Activated CD8-positive, alpha-beta memory T cell treated with anti-CD3 and anti-CD28 coated beads, Interleukin-2, amount 50 U/mL, for 1 hour (primary cell): Measurements from ENCODE around the gene TRPM4.
"Not testable (repeated sequence)": the region's sequence is repeated elsewhere in the genome, so short reads cannot be mapped to it uniquely, and the experiment has no call there.

Source experiments
- DNase-seq: peaks from one replicate; pipeline ENCODE4 v3.0.0-alpha.2; 2020; ENCODE audit errors: extremely low read depth

The TRPM4 gene

GRCh38 chr19:49157445-49158224 lies at the start of gene TRPM4:
Gene TRPM4, plus strand, starts transcription at chr19:49157792. Its CDS starts 75 bp downstream, at chr19:49157867.
- DNase-seq: no peak

GRCh38 chr19:49109051-49109450 lies 48.5 kb upstream of the TRPM4 start:
- no peak for DNase-seq

DNA sequence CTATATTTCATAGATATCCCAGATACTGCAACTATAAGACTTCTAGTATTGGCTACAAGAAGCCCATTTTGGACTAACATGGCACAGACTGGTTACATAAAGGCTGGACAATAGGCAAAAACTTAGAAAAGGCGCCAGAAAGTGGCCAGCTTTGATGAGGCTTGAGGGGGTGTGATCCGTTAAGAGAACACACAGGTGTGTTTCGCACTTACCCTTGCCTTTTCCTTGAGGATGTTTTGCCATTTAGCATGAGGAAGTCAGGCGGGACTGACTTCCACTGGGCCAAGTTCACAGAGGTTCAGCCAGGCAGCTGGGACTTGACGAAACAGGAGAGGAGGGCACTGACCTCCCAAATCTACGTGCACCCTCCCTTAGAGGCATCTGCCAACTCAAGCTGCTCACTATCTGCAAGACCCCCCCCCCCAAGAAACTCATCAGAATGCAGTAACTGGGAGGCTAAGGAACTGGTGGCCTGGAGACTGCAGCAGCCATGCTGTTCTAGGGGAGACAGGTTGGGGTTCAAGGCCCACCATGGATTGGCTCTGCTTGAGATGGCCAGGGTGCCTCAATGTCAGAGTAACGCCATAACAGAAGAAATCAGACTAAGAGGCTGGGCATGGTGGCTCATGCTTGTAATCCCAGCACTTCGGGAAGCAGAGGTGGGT lies 47.9 kb upstream of the TRPM4 start:
- no peak for DNase-seq

DNA sequence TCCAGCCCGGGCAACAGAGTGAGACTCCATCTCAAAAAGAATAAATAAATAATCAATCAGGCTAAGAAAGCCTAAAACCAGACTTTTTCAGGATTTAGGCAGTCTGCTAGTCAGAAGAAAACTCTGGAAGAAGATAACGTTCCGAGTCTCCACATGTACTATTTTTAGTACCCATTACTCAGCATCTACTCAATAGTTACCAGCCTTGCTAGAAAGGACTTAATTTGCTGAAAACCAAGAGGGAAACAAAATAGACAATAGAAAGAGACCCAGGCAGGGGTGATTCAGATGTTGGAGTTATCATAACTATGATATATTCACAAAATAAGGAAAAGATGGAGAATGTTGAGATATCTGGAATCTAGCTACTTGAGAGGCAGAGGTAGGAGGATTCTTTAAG lies 47.0 kb upstream of the TRPM4 start:
- DNase-seq: no peak

- no peak for DNase-seq
Measured at GRCh38 chr19:49111218-49111998, 46.2 kb upstream of the TRPM4 start.

DNA sequence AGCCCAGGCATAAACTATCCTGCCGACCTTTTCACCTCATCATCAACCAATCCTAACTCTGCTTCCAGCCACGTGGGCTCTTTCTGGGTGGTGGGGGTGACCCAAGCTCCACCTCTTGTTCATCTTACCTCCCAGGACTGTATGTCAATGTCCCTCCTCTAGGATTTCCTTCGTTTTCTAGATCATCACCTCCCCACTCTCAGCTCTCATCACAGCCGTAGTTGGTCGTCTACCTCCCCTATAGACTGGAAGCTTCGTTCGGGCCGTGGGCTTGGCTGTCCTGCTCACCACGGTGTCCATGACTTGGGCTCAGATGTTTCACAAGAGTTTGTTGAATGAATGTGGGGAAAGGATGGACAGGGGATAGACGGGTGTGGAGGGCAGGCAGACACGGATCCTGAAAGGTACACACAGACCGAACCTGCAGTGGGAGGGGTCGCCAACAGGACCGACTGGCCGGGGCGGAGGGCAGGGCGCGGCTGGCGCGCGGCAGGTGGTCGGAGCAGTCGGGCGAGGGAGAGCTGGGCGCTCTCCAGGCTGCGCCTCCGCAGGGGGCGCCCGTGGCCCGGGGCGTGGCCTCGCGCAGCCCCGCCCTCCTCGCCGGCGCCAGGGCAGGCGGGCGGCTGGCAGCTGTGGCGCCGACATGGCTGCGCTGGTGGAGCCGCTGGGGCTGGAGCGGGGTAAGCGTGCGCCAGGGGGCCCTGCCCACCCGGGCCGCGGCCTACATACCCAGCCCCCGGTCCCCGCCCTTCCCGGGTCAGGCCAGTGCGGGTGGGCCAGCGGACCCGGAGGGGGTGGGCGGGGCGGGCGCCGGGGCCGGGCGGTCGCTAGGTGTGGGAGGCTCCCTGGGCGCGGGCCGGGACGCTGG lies 43.6 kb upstream of the TRPM4 start, which contains the start of gene LIN7B:
LIN7B (plus strand) TSS at position 609 of the 868 bp plus-strand sequence; CDS start at position 644, 35 bp downstream.
- DNase-seq: no peak

- DNase-seq: no peak
Measured at GRCh38 chr19:49114630-49115363, 42.8 kb upstream of the TRPM4 start.

DNA sequence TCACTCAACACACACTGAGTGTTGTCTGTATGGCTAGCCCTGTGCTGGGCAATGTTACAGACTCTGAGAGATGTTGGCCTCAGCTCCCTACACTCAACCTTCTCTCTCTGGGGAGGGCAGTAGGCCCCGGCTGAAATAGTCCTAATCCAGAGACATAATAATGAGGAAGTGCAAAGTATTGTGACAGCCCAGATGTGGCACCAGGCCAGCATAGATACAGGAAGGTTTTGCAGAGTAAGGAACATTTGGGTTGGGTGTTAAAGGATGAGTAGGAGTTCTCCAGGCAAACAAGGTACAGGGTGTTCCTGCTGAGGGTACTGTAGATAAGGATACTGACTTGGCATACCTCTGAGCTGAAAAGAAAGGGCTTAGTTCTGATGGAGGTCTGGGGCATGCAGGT lies 41.0 kb upstream of the TRPM4 start:
- no peak for DNase-seq

- no peak for DNase-seq
Measured at GRCh38 chr19:49117677-49118564, 39.7 kb upstream of the TRPM4 start.

- DNase-seq: peak; percentile 81
Measured at GRCh38 chr19:49118565-49119410, 38.8 kb upstream of the TRPM4 start, which contains the start of gene C19orf73. Gene C19orf73, minus strand, starts transcription at chr19:49119143. Its CDS starts 121 bp downstream, at chr19:49119022.

DNA sequence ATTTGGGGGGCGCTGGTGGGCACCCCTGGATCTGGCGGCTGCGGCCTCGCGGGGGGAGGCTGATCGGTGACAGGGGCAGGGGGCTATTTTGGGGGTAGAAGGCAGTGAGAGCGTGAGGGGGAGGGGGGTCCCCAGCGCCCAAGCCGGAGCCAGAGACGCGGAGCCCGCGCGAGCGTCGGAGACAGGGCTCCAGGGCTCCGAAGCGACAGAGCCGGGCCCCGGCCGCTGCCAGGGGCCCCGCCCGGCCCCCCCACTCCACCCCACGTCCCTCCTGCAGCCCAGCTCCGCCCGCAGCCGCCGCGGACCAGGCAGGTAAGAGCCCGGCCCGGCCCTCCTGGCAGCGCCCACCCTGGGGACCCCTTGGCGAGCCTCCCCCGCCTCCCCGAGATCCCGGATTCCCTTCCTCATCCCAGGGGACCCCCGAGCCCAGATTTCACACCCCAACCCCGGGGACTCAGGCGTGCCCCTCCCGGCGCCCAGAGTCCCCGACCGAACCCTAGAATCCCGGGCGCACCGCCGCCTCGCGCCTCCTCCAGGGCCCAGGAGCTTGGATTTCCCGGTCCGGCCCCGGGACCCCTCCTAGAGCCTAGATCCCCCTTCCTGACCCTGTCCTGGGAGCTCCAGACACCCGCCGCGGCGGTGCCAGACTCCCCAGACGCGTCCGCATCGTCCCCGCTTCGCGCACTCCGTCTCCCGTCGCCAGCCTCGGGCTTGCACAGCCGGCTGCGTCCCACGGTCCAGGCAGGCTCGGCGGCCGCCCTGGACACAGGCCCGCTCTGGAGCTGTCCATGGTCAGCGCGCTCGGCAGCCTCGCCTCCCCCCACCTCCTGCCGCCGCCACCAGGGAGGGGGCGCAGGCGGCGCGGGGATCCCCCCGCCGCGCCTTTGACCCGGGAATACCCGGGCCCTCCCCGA lies 37.9 kb upstream of the TRPM4 start, which contains the start of gene PPFIA3:
PPFIA3 (plus strand) TSS at position 134 of the 914 bp plus-strand sequence. CDS start 8,330 bp downstream, outside the sequence.
- no peak for DNase-seq

DNA sequence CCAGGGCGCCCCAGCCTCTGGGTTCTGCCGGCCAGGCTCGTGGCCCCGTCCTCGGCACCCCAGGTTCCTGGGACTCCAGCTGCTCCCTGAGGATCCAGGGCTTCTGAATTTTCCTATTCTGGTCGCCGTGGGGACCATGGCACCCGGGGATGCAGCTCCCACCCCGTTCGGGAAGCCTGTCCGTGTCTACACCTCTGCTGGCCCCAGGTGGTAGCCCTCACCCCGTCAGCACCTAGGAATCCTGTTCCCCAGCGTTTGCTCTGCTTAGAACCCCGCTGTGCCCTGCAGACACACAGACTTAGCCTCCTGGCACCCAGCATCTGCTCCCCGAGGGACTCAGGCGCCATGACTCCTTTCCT lies 37.3 kb upstream of the TRPM4 start:
- no peak for DNase-seq

- no peak for DNase-seq
Measured at GRCh38 chr19:49120868-49121267, 36.7 kb upstream of the TRPM4 start.

DNA sequence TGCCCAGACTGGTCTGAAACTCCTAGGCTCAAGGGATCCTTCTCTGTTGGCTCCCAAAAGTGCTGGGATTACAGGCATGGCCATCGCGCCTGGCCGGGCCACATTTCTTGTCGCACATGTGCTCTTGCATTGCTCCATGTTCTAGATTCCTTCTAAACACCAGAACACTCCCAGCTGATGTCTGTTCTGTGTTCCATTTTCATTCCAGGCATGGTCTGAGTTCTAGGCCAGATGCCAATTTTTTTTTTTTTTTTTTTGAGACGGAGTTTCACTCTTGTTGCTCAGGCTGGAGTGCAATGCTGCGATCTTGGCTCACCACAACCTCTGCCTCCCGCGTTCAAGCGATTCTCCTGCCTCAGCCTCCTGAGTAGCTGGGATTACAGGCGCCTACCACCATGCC lies 35.8 kb upstream of the TRPM4 start:
- not testable (repeated sequence) for DNase-seq

DNA sequence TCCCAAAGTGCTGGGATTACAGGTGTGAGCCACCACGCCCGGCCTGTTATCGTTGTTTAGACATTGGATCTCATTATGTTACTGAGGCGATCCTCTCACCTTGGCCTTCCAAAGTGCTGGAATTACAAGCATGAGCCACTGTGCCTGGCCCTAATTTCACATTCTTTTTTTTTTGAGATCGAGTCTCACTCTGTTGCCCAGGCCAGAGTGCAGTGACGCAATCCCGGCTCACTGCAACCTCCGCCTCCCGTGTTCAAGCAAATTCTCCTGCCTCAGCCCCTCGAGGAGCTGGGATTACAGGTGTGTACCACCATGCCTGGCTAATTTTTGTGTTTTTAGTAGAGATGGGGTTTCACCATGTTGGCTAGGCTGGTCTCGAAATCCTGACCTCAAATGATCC lies 34.3 kb upstream of the TRPM4 start:
- DNase-seq: not testable (repeated sequence)

DNA sequence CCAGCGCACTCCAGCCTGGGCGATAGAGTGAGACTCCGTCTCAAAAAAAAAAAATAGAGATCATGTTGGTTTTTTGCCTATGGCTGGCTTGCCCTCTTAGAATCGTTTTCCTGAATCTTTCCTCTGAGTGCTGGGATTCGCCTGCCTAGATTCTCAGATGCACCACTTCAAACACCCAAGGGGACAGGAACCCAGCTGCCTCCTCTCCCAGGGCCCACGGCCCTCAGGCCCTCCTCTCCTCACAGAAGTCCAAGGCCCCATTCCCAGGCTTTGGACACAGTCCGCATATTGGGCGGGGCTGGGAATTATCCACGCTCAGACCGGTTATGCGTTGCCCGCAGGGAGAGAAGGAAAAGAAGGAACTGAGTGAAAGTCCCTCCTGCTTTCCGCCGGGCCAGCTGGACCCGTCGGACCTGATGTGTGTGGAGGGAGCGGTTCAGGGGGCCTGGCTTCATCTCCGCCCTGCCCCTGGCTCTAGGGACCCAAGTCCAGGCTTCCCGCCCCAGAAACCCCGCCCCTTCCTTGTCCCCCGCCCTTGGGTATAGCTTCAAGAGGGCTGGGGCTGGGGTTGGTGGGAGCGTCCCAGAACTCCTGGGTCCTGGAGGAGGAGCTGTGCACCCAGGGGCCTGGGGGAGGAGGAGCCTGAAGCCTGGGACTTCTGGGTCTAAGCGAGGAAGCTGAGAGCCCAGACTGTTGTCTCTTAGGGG lies 32.4 kb upstream of the TRPM4 start:
- DNase-seq: no peak

- DNase-seq: no peak
Measured at GRCh38 chr19:49126575-49126974, 31.0 kb upstream of the TRPM4 start.
